Measurements from ENCODE around the gene GMPR2. TPM values are rescaled to one million over a fixed set of nuclear protein-coding genes. Genes with fewer than 3 reads are reported as not detected.
A peak's percentile ranks its signal among the peaks of the same experiment; 100 is the strongest.

GMPR2 gene
- total RNA-seq, 1 donor from 2014 or later: 37.5 TPM

GRCh38 chr14:24270537-24271133, 37.9 kb downstream of the GMPR2 start:
- TF ChIP-seq CTCF (IDR thresholded peaks at IDR 0.05): no peak
- H3K27ac ChIP-seq: peak overlapping the region; percentile 92 to 96
- H3K9me3 ChIP-seq: no peaks in the 10 kb centered on the region
- intact Hi-C loops (cut with DNase I): loop anchor here (1.0 to 5.0 kb wide), 3 partner anchors 28 to 38 kb away; partner anchors contain the start of genes DHRS1, GMPR2, NEDD8 and NOP9
- H3K4me1 ChIP-seq: peaks cover 0 to 8% of the 10 kb centered on the region in 2 donors
- no peak for DNase-seq (ENCODE audit: low spot score in 2 of 2)
- H3K4me3 ChIP-seq: peak overlapping the region; percentile 74 to 91
- no peaks in the 10 kb centered on the region for H3K27me3 ChIP-seq
- peaks cover 4 to 26% of the 10 kb centered on the region in 2 donors for H3K36me3 ChIP-seq

GRCh38 chr14:24271134-24271833, 38.6 kb downstream of the GMPR2 start, which contains the start of gene RABGGTA:
Gene RABGGTA (minus strand): TSS chr14:24271597. CDS start chr14:24271115, 482 bp downstream.
- intact Hi-C loops (cut with DNase I): loop anchor here (1.0 to 5.0 kb wide), 3 partner anchors 28 to 39 kb away; partner anchors contain the start of genes DHRS1, GMPR2, NEDD8 and NOP9
- H3K36me3 ChIP-seq: peaks cover 4 to 26% of the 10 kb centered on the region in 2 donors
- peak; percentile 66 to 80 (median 72) for TF ChIP-seq CTCF (IDR thresholded peaks at IDR 0.05)

GRCh38 chr14:24271834-24272263, 39.1 kb downstream of the GMPR2 start:
- Histone ChIP-seq H3K27me3 (no peaks in the 10 kb centered on the region), H3K27ac (peak overlapping the region; percentile 92 to 96), H3K36me3 (peaks cover 4 to 26% of the 10 kb centered on the region in 2 donors), H3K9me3 (no peaks in the 10 kb centered on the region), H3K4me1 (peaks cover 0 to 8% of the 10 kb centered on the region in 2 donors), H3K4me3 (peak overlapping the region; percentile 74 to 91)
- TF ChIP-seq CTCF (IDR thresholded peaks at IDR 0.05): no peak
- intact Hi-C loops (cut with DNase I): loop anchor here (1.0 to 5.0 kb wide), 3 partner anchors 27 to 40 kb away; partner anchors contain the start of genes DHRS1, GMPR2, NEDD8 and NOP9
- DNase-seq (ENCODE audit: low spot score in 2 of 2): no peak

More at GRCh38 chr14:24271134-24271833, 38.6 kb downstream of the GMPR2 start, which contains the start of gene RABGGTA:
- H3K4me3 ChIP-seq: peak within 1 kb of the TSS; percentile 74 to 91
- no peaks in the 10 kb centered on the region for H3K9me3 ChIP-seq
- peaks cover 0 to 8% of the 10 kb centered on the region in 2 donors for H3K4me1 ChIP-seq
- peak within 1 kb of the TSS; percentile 92 to 96 for H3K27ac ChIP-seq
- H3K27me3 ChIP-seq: no peaks in the 10 kb centered on the region
- DNase-seq (ENCODE audit: low spot score in 2 of 2): peak; percentile 50 to 89

- peaks cover 3 to 20% of the 10 kb centered on the region in 2 donors for H3K36me3 ChIP-seq
- DNase-seq (ENCODE audit: low spot score in 2 of 2): no peak
- H3K4me3 ChIP-seq: no peak overlapping the region
- intact Hi-C loops (cut with DNase I): loop anchor here (5.0 kb wide), 1 partner anchor 40 kb away; the partner anchor contains the start of genes GMPR2 and NEDD8
- peaks cover 0 to 8% of the 10 kb centered on the region in 2 donors for H3K4me1 ChIP-seq
- H3K9me3 ChIP-seq: no peaks in the 10 kb centered on the region
- H3K27me3 ChIP-seq: no peaks in the 10 kb centered on the region
- TF ChIP-seq CTCF (IDR thresholded peaks at IDR 0.05): no peak
- H3K27ac ChIP-seq: no peak overlapping the region
These were observed 39.7 kb downstream of the GMPR2 start for GRCh38 chr14:24272467-24272866.

GRCh38 chr14:24273422-24273998, 40.8 kb downstream of the GMPR2 start:
- no peak for TF ChIP-seq CTCF (IDR thresholded peaks at IDR 0.05)
- Histone ChIP-seq H3K4me1 (peaks cover 0 to 8% of the 10 kb centered on the region in 2 donors), H3K9me3 (no peaks in the 10 kb centered on the region), H3K4me3 (no peak overlapping the region), H3K27me3 (no peaks in the 10 kb centered on the region), H3K27ac (no peak overlapping the region), H3K36me3 (peaks cover 0 to 12% of the 10 kb centered on the region in 2 donors)
- intact Hi-C loops (cut with DNase I): loop anchor here (5.0 kb wide), 1 partner anchor 41 kb away; the partner anchor contains the start of genes GMPR2 and NEDD8
- no peak for DNase-seq (ENCODE audit: low spot score in 2 of 2)
